MM.1S (cell line): Measurements from ENCODE around the gene CABLES2.

ENCODE experiments used
- EZH2phosphoT487 ChIP-seq: fragments of 300-600 bp; sonication (generic); IDR thresholded peaks from 2 replicates; pipeline ENCODE4 v1.6.1; 2018; ENCODE audit warnings: antibody characterized with exemption, low read length
- TF ChIP-seq, protein P1 (sequence below): fragments of 300-600 bp; sonication (generic); IDR thresholded peaks from 2 replicates; pipeline ENCODE4 v1.5.1; 2016; ENCODE audit warnings: antibody characterized with exemption, low read length, mixed read lengths

DNA sequence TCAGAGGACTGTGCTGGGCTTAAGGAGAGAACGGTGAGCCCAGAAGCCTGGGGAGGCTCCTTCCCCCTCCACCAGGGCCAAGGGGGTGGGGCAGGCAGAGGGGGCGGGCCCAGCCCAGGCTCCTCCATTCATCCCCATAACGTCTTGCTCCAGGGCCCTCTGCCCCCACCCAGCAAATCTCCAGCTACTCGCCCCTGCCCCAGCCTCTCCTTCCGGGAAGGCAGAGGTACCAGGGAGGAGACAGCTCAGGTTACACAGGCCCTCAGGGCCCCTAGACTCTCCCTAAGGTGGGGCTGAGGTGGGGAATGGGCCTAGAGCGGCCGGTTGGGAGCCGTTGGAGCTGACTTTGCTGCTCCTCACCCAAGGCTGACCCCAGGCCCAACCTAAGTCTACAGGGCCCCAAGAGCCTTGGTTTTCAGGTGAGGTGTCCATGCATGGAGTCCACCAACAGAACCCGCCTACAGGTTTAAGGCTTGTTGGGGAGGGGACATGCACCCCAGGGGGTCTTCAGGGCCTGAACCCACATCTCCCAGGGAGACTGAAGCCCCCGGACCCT is 41.2 kb downstream of the CABLES2 start:
- TF ChIP-seq, protein P1, sequence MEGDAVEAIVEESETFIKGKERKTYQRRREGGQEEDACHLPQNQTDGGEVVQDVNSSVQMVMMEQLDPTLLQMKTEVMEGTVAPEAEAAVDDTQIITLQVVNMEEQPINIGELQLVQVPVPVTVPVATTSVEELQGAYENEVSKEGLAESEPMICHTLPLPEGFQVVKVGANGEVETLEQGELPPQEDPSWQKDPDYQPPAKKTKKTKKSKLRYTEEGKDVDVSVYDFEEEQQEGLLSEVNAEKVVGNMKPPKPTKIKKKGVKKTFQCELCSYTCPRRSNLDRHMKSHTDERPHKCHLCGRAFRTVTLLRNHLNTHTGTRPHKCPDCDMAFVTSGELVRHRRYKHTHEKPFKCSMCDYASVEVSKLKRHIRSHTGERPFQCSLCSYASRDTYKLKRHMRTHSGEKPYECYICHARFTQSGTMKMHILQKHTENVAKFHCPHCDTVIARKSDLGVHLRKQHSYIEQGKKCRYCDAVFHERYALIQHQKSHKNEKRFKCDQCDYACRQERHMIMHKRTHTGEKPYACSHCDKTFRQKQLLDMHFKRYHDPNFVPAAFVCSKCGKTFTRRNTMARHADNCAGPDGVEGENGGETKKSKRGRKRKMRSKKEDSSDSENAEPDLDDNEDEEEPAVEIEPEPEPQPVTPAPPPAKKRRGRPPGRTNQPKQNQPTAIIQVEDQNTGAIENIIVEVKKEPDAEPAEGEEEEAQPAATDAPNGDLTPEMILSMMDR = no peak
- no peak for TF ChIP-seq EZH2phosphoT487
